Endometrial microvascular endothelial cells (primary cell): Measurements from ENCODE around the gene TMEM72. TPM values are rescaled to one million over a fixed set of nuclear protein-coding genes. Genes with fewer than 3 reads are reported as not detected.

Experiments
- in situ Hi-C: cut with HindIII; loops from 2 replicates; pipeline ENCODE4 v1.10.0; 2017; ENCODE audit warnings: low sequenced_read_pairs, low pct_unique_long_range_greater_than_20kb; ENCODE audit errors: inconsistent ontology term
- total RNA-seq: library from RNA; depleted of rRNA; stranded (reverse); fragments of >200 nt; gene quantifications from one replicate; pipeline ENCODE4 v1.2.3, GENCODE V29; 2015; ENCODE audit errors: inconsistent ontology term

The TMEM72 gene
- total RNA-seq, 1 donor from 2014 or later = not detected

DNA sequence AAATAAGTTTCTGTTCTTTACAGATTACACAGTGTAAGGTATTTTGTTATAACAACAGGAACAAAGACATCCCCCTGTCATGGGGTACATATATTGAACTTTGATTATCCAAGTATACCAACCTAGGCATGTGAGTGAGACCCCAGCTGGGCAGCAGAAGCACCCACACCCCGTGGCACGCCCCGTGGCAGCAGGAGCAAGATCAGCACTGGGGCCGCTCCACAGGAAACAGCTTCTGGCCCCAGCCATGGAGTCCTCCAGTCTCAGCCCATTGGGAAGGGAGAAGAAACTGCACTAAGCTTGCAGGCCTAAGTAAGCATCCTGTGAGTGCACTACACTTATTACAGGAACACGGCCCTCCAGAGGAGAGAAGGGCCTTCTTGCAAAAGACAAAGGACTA lies 24.2 kb upstream of the TMEM72 start:
- in situ Hi-C loops = no loop called here

- in situ Hi-C loops = no loop called here
These were observed 22.3 kb upstream of the TMEM72 start for GRCh38 chr10:44888886-44889285.

- in situ Hi-C loops = no loop called here
These were observed 21.3 kb upstream of the TMEM72 start for GRCh38 chr10:44889834-44890233.

DNA sequence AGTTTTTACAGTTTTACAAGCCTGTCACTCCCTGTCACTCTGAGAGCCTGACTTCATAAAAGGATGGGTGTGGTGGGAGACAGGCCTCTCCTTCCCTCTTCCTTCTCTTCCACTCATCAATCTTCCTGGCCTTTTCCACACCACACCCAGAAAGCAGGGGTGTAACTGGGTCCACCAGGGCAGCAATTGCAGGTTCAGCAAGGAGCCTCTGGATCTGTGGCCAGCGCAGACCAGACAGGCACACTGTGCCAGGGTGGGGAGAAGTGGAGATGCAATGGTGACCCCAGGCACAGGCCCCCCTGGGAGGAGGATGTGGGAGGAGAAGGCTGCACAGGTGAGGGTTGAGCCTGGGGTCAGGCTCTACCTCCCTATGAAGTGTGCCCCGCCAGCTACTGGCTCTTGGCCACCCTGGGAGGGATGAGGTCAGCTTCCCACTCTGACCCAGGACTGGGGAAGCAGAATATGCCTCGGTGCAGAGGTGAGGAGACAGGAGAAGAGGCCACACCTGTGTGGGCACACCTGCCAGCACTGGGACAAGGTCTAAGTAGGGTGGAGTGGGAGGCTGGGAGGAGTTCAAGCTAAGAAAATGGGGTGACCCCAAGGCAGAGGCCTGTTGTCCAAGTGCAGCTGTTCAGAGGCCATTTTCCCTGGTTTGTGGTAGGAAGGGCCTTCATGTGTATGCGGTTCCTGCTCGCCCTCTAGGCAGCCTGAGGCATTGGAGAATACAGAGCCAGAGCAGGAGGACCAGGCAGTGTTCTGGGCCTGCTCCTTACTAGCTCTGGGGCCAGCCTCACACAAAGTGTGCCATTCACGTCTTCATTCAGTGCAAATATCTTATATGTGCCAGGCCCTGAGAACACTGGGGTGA lies 20.2 kb upstream of the TMEM72 start:
- in situ Hi-C loops = no loop called here

DNA sequence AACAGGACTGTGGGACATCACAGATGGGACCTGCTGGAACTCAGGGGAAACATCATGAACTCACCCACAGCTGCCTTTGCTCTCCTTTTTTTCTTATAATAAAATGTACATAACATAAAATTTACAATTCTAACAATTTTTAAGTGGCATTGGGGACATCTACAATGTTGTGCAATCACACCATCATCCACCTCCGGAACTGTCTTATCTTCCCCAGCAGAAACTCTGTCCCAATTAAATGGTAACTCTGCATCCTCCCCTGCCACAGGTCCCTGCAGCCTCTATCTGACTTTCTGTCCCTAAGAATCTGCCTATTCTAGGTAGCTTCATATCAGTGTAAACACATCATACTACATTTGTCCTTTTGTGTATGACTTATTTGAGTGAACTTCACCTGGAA lies 19.4 kb upstream of the TMEM72 start:
- in situ Hi-C loops = no loop called here

DNA sequence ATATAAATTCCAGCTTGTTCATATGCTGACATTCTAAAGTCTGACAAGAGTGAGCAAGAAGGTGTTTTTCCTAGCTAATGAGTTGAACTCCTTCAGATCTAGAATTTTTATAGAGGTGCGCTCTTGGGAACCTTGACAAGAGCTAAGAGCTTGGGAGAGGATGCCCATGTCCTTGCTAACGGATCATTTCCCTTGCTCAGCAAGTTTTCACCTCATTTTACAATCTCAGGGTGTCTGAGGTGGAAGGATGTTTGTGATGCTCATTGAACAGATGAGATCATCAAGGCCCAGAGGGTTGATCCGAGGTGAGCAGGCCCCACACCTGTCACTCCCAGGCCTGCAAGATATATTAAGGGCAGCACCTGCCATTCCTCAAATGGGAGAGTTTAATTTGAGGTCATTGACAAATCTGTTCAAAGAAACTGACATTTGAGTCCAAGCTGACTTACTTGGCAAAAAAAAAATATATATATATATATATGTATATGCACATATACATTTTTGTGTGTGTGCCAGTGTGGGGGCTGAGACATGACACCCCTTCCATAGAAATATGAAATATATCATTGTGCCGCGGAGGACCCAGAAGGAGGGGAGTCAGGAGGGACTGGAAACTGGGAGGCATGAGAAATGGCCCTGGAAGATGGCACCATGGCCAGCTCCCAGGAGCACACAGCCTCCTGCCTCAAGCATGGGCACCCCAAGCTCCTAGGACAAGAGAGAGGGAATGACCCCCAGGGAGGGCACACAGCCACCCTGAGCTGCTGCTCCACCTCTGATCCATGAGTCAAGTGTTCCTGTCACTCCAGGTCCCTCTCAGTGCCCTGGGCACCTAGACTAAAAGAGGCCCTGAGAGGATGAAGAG lies 17.3 kb upstream of the TMEM72 start:
- in situ Hi-C loops = no loop called here

- in situ Hi-C loops = no loop called here
These were observed 16.4 kb upstream of the TMEM72 start for GRCh38 chr10:44894691-44895090.

GRCh38 chr10:44895280-44895679 lies 15.9 kb upstream of the TMEM72 start:
- in situ Hi-C loops = no loop called here

DNA sequence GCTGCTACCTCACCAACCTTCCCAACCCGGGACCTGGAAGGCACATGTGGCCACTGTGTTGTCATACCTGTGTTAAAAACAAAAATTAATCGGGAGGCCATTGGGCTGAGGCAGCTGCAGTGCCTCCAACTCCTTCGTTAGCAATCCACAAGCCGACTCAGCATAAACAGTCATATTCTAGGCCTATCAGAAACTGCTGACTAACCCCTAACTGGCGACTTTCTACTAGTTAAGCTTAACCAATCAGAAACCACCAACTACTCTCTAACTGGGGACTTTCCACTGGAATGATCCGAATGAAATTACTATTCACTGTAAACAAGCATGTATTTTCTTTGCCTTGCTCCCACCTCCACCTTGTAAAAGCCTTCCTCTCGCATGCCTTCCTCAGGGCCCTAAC lies 14.1 kb upstream of the TMEM72 start:
- in situ Hi-C loops = no loop called here

- in situ Hi-C loops = no loop called here
These were observed 12.5 kb upstream of the TMEM72 start for GRCh38 chr10:44898665-44899064.

DNA sequence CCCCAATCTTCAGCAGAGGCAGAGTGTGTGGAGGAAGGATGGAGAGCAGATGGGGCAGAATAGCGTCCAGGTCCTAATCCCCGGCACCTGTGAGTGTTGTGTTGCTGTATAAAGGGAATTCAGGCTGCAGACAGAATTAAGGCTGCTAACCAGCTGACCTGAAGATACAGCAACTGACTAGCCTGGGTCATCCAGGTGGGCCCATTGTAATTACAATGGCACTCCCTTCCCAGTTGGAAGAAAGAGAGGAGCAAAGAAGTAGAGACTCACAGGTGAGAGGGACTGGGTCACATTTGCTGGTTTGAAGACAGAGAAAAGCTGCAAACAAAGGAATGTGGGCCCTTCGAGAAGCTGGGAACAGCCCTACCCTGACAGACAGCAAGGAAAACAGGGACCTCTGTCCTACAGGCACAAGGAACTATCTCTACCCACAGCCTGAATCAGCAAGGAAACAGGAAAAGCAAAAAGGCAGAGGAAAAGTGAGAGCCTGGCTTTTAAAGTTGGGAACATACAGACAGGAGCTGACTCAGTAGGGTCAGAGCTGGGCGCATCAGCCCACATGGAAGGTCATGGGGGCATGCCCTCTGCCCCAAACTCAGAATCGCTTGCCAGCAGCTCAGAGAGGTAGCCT lies 11.6 kb upstream of the TMEM72 start:
- in situ Hi-C loops = no loop called here

DNA sequence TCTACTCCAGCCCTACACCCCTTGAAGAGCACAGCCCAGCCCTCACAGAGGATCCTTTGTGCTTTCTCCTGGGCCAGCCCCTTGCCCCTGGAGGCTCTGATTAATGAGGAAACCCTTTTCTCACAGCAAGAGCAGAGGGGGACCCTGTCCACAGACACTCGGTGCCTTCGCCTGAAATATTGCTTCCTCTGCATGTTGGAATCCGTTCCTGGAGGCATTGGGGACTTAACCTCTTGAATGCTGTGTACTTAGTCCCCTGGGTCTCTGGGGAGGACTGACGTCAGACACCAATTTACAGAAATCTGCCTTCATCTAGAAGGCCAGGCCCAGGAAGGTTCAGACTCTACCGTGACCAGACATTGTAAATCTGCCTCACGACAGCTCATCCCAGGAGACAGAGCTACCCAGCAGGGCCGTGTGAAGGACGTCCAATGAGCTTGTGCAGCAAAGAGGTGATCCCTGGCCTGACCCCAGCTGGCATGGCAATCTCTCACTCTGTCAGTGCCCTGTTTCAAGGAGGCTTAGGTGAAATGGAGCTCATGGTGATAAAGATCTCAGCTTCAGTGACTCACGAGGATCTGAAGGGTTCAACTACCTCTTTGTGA lies 8.1 kb upstream of the TMEM72 start:
- in situ Hi-C loops = no loop called here

- in situ Hi-C loops = no loop called here
These were observed 4.7 kb upstream of the TMEM72 start for GRCh38 chr10:44906486-44906885.

- in situ Hi-C loops = no loop called here
These were observed 3.6 kb upstream of the TMEM72 start for GRCh38 chr10:44907556-44907955.

DNA sequence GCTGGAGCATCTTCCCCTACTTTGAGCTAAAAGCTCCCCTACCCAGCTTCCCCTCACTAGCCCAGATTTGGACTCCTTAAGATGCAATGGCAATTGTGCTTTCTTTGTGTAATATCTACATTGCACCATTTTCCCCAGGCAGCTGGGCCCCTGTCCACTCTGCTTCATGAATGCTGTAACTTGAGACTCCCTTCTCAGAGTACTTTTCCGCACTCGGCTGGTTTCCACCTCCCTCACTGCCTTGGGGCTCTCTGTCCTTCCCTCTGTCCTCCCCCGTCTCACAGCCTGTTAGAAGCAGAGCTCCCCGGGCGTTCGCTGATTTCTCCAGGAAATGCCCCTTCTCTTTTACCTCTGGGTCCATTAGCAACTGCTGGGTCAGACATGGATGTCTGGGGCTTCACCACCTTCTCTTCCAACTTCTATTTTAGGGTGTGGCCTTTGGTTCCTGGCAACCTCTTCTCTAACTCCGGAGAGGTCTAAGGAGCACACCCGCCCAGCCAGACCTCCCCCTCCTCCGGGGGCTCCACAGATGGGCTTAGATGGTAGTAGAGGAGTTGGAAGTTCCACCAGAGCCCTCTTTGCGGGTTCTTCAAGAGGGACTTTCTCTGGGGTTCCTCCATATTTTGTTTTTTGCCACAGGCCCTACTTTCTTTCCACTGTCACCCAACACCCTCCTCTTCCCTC lies 2.9 kb upstream of the TMEM72 start:
- in situ Hi-C loops = no loop called here

GRCh38 chr10:44908936-44909630 lies 2.1 kb upstream of the TMEM72 start:
- in situ Hi-C loops = no loop called here

DNA sequence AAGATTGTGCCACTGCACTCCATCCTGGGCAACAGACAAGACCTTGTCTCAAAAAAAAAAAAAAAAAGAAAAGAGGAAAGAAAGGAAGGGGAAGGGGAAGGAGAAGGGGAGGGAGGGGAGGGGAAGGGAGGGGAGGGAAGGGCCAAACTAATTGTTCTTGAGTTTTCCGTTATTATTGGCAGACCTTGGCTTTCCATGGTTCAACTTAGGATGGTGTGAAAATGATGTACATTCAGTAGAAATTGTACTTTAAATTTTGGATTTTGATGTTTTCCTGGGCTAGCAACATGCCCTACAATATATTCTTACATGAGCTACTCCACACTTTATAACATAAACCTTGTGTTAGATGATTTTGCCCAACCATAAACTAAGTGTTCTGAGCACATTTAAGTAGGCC lies 1.2 kb upstream of the TMEM72 start:
- in situ Hi-C loops = no loop called here

GRCh38 chr10:44910602-44911001 lies 535 bp upstream of the TMEM72 start:
- in situ Hi-C loops = no loop called here
